ENCODE measurements around the gene IKZF5. TPM values are rescaled to one million over a fixed set of nuclear protein-coding genes. Genes with fewer than 3 reads are reported as not detected.
A peak's percentile ranks its signal among the peaks of the same experiment; 100 is the strongest.

The IKZF5 gene
- total and polyA plus RNA-seq, 9 of the 15 experiments (the other 6 are each of a cell fraction or from before 2014, with no cell fraction given): 3.8 to 19.6 (median 12.4) TPM

DNA sequence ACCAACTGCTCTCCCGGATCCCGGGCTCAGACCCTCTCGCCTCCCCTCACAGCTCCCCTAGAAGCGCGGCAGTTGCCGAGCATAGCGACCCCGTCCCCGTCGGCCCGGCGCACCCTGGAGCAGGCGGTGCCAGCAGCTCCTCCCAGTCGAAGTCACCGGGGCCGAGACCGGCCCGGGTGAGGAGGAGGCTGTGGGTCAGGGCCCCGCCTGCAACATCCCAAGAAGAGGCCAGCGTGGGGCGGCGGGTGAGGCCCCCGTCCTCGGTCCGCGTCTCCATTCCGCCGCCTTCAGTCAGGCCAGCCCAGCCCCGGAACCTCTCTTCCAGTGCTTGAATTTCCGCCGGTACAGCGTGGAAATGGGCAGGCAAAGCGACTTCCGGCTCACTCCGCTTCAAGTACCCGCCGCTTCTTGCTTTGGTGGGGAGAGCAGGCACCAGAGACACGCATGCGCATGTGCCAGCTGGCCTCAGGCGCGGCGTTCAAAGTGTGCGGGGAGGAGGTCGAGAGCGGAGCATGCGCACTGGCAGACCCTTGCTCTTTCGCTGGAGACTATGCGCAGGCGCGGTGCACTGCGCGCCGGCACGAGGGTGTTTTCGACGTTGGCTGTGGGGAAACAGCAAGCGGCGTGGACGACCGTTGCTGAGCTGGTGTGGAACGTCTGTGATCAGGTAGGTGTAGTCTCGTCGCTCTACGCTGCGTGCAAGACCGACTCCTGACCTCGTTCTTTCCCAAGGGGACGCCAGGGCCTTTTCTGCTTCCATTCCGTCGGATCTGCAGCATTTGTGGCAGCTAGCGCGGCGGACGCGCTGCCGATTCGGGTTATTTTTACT lies 54.5 kb downstream of the IKZF5 start, which contains the start of gene C10orf88 (continued):
- TF ChIP-seq TEAD1 (CRISPR knock-in tag; IDR thresholded peaks at IDR 0.05) (no peak), SMAD3 (CRISPR knock-in tag; conservative IDR thresholded peaks at IDR 0.05) (no peak), MTA3 (IDR thresholded peaks at IDR 0.05; ENCODE audit: borderline replicate concordance) (0 out of 2 replicates have a peak, but pooled peaks have one; percentile 53), NR3C1 (CRISPR knock-in tag; IDR thresholded peaks at IDR 0.05) (no peak), NFE2 (IDR thresholded peaks at IDR 0.05; ENCODE audit: low read depth) (no peak), MCM2 (IDR thresholded peaks at IDR 0.05; ENCODE audit: low read depth) (no peak), CBX3 (IDR thresholded peaks at IDR 0.05; ENCODE audit: borderline replicate concordance in 1 of 2, low read length in 2 of 2) (peak in 1 of 2 experiments; percentile 95; a peak in 2 of 3 replicates), ZNF146 (CRISPR knock-in tag; IDR thresholded peaks at IDR 0.05; ENCODE audit: unreplicated experiment) (no peak), BRD4 (IDR thresholded peaks at IDR 0.05) (no peak), RBM17 (IDR thresholded peaks at IDR 0.05; ENCODE audit: borderline replicate concordance, low read depth, low read length) (no peak), XRCC5 (IDR thresholded peaks at IDR 0.05; ENCODE audit: low read depth, low read length) (0 out of 2 replicates have a peak, but pooled peaks have one; percentile 25), NFRKB (IDR thresholded peaks at IDR 0.05; ENCODE audit: low read depth) (peak; percentile 88), LARP7 (IDR thresholded peaks at IDR 0.05) (no peak), ZKSCAN3 (CRISPR knock-in tag; IDR thresholded peaks at IDR 0.05) (no peak)
- TF ChIP-seq, protein P1, sequence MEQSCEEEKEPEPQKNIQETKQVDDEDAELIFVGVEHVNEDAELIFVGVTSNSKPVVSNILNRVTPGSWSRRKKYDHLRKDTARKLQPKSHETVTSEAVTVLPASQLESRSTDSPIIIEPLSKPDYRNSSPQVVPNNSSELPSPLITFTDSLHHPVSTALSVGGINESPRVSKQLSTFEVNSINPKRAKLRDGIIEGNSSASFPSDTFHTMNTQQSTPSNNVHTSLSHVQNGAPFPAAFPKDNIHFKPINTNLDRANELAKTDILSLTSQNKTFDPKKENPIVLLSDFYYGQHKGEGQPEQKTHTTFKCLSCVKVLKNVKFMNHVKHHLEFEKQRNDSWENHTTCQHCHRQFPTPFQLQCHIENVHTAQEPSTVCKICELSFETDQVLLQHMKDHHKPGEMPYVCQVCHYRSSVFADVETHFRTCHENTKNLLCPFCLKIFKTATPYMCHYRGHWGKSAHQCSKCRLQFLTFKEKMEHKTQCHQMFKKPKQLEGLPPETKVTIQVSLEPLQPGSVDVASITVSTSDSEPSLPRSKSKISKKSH (CRISPR knock-in tag; IDR thresholded peaks at IDR 0.05): no peak
- TF ChIP-seq, protein P2, sequence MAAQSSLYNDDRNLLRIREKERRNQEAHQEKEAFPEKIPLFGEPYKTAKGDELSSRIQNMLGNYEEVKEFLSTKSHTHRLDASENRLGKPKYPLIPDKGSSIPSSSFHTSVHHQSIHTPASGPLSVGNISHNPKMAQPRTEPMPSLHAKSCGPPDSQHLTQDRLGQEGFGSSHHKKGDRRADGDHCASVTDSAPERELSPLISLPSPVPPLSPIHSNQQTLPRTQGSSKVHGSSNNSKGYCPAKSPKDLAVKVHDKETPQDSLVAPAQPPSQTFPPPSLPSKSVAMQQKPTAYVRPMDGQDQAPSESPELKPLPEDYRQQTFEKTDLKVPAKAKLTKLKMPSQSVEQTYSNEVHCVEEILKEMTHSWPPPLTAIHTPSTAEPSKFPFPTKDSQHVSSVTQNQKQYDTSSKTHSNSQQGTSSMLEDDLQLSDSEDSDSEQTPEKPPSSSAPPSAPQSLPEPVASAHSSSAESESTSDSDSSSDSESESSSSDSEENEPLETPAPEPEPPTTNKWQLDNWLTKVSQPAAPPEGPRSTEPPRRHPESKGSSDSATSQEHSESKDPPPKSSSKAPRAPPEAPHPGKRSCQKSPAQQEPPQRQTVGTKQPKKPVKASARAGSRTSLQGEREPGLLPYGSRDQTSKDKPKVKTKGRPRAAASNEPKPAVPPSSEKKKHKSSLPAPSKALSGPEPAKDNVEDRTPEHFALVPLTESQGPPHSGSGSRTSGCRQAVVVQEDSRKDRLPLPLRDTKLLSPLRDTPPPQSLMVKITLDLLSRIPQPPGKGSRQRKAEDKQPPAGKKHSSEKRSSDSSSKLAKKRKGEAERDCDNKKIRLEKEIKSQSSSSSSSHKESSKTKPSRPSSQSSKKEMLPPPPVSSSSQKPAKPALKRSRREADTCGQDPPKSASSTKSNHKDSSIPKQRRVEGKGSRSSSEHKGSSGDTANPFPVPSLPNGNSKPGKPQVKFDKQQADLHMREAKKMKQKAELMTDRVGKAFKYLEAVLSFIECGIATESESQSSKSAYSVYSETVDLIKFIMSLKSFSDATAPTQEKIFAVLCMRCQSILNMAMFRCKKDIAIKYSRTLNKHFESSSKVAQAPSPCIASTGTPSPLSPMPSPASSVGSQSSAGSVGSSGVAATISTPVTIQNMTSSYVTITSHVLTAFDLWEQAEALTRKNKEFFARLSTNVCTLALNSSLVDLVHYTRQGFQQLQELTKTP (IDR thresholded peaks at IDR 0.05; ENCODE audit: low read depth in 1 of 2, partially characterized antibody in 2 of 2): no peak
- TF ChIP-seq, protein P3, sequence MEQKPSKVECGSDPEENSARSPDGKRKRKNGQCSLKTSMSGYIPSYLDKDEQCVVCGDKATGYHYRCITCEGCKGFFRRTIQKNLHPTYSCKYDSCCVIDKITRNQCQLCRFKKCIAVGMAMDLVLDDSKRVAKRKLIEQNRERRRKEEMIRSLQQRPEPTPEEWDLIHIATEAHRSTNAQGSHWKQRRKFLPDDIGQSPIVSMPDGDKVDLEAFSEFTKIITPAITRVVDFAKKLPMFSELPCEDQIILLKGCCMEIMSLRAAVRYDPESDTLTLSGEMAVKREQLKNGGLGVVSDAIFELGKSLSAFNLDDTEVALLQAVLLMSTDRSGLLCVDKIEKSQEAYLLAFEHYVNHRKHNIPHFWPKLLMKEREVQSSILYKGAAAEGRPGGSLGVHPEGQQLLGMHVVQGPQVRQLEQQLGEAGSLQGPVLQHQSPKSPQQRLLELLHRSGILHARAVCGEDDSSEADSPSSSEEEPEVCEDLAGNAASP (IDR thresholded peaks at IDR 0.05): no peak
- TF ChIP-seq, protein P4, sequence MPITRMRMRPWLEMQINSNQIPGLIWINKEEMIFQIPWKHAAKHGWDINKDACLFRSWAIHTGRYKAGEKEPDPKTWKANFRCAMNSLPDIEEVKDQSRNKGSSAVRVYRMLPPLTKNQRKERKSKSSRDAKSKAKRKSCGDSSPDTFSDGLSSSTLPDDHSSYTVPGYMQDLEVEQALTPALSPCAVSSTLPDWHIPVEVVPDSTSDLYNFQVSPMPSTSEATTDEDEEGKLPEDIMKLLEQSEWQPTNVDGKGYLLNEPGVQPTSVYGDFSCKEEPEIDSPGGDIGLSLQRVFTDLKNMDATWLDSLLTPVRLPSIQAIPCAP (CRISPR knock-in tag; IDR thresholded peaks at IDR 0.05; ENCODE audit: borderline replicate concordance): no peak; the same call in 1 of the 2 replicates
- TF ChIP-seq, protein P5, sequence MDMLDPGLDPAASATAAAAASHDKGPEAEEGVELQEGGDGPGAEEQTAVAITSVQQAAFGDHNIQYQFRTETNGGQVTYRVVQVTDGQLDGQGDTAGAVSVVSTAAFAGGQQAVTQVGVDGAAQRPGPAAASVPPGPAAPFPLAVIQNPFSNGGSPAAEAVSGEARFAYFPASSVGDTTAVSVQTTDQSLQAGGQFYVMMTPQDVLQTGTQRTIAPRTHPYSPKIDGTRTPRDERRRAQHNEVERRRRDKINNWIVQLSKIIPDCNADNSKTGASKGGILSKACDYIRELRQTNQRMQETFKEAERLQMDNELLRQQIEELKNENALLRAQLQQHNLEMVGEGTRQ (CRISPR knock-in tag; IDR thresholded peaks at IDR 0.05): no peak

Measured in K562 (cell line).